T-helper 22 cell (primary cell): Measurements from ENCODE around the gene CDIP1.

ENCODE experiments used
- DNase-seq: peaks from one replicate; pipeline ENCODE4 v3.0.0-alpha.2; 2020; ENCODE audit warnings: low read depth

Gene CDIP1

GRCh38 chr16:4539716-4540284 is 1.2 kb upstream of the CDIP1 start:
- no peak for DNase-seq

GRCh38 chr16:4537376-4538343 is 913 bp downstream of the CDIP1 start:
- DNase-seq, result no peak

- DNase-seq, result no peak
These were observed 2.0 kb downstream of the CDIP1 start for GRCh38 chr16:4536391-4537106.

DNA sequence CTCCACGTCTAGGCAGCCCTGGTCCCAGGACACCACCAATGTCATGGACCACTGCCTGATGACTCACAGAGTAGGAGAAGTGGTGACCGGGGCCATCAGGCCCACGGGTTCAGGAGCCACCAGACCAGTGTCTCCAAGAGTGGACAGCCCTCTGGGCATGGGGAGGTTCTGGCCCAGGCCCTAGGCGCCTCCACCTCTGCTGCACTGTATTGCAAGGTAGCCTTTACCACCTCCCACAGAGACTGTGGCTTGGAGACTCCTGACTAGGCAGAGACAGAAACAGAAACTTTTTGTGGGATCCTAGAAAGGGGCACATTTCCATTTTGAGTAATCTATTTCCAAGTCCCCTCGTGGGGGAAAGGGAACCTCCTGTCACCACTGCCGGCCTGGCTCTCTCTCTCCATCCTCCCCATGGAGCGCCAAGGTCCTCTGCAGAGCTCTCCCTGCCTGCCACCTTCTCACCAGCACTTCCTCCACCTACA is 2.9 kb downstream of the CDIP1 start:
- DNase-seq, result no peak

GRCh38 chr16:4534151-4534790 is 4.3 kb downstream of the CDIP1 start:
- DNase-seq, result no peak

GRCh38 chr16:4533490-4533889 is 5.1 kb downstream of the CDIP1 start:
- DNase-seq, result no peak

GRCh38 chr16:4532238-4532637 is 6.3 kb downstream of the CDIP1 start:
- no peak for DNase-seq

GRCh38 chr16:4531811-4532210 is 6.8 kb downstream of the CDIP1 start:
- no peak for DNase-seq

DNA sequence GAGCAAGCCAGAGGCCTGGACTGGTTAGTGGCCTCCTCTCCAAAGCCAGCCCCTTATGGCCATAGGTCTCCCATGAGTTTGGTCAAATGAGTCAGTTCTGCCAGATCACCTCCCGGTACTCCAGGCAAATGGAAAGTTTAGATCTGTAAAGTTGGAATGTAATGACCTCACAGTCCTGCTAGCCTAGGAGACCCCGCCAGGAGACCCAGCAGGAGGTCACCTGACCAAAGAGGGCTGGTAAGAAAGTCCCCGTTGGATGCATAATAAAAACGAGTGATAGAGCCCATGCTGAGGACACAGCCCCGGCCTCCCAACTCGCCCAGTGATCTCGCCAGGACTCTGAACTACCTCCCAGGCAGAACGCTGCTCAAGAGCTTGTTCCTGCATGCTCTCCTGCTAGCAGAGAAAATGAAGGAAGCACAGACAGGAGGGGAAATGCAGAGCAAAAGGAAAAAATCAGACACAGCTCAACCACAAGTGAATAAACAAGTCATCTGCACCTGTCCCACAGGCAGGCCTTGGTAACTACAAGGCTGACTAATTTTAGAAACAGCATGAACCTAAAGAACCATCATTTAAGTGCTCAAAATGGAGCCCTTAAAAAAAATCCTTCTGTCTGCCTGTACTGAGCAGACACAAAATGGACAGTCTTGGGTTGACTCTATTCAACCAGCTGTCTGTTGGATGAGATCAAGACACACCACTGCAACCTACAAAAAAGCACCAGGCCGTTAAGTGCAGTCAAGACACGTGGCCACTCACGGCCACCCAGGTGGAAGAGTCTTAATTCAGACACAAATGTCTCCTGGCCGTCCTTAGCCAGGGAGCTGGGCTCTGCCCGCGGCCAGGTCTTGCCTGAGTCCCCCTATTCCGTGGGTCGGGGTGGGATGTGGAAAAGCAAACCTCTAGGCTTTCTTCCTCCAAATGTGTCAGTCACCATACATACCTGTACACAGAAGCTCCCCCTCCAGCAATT is 9.2 kb downstream of the CDIP1 start:
- DNase-seq, result no peak

DNA sequence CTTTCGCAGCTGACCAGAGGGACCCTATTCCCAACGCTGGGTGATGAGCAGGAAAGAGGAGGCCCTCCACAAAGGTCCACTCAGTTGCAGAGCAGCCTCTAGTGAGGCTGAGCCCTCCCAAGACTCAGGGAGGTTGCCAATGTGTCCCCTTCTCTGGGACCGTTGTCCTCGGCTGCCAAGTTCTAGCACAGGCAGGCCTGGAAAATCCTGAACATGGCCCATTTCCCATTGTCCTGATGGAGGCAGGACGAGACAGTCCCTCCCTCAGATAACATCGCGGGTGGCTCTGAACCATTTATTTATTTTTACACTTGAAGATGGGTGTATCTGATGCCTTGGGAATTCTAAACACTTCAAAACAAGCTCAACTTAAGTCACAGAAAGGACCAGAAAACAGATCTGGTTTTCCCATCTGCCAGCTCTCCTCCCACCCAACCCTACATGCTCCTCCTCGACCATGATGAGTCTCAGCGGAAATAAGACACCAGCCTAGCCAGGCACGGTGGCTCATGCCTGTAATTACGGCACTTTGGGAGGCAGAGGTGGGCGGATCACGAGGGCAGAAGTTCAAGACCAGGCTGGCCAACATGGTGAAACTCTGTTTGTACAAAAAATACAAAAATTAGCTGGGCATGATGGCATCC is 12.8 kb downstream of the CDIP1 start:
- DNase-seq, result no peak

GRCh38 chr16:4525069-4525468 is 13.5 kb downstream of the CDIP1 start:
- no peak for DNase-seq

- DNase-seq, result no peak
These were observed 14.0 kb downstream of the CDIP1 start for GRCh38 chr16:4524571-4524970.

DNA sequence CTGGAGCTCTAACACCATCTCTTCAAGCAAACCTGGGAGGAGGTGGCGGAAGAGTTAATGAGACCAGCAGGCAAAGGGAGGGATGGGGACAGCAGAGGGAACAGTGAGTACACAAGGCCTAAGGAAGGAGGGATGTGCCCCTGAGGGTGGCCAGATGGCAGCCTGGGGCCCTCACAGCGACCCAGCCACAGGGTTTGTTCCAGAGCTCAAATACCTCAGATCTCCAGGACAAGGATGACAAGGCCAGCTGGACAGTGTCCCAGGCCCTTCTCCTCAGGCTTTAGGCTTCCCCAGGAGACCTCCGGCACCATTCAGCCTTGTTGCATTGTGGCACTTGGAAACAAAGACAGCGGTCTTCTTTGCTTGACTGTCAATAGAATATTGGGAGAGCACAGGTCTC is 14.9 kb downstream of the CDIP1 start:
- no peak for DNase-seq

DNA sequence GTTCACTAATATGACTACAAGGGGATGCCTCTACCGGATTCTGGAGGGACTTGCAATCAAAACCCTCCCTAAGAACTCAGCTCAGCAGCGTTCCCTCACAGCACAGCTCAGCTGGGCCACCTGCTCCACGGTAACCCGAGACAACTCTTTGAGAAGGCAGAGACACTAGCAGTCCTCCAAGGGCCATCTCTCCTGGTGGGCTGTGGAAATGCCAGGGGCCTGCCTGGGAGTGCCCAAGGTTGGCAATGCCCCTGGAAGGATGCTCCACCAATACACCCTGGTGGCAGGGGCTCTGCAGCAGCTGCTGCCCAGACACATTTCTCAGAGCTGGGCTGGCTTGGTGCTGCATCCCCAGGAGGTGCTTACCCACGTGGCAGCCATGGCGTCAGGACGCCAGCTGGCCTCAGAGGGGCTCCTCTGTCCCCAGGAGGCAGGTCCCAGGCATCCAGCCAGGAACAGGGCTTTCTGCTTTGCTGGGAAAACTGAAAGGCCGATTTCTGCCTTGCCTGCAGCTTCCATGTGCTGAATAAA is 16.5 kb downstream of the CDIP1 start:
- no peak for DNase-seq

- no peak for DNase-seq
These were observed 17.7 kb downstream of the CDIP1 start for GRCh38 chr16:4520913-4521312.

DNA sequence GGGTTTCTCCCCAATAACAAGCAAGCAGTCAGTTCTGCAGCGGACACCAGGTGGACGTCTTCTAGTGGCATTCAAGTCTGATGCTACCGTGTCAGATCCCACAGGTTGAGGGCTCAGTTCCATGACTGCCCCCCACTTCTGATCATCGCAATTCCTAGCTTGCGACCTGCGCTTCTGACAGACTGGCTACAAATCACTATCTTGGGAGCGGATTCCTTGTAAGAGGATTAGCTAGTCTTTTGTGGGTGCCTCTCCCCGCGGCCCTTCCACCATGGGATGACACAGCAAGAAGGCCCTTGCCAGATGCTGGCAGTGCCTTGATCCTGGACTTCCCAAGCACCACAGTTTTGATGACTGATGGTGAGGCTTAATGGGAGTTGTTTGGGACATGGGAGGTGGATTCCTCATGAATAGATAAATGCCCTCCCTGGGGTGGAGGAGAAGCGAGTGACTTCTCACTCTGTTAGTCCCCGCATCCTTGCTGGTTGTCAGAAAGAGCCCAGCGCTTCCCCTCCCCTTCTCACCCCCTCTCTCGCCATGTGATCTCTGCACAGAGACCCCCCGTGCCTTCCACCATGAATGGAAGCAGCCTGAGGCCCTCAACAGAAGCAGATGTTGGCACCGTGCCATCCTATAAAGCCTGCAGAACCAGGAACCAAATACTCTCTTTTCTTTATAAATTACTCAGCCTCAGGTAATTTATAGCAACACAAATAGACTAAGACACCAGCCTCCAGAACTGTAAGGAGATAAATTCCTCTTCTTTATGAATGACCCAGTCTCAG is 19.1 kb downstream of the CDIP1 start:
- no peak for DNase-seq

DNA sequence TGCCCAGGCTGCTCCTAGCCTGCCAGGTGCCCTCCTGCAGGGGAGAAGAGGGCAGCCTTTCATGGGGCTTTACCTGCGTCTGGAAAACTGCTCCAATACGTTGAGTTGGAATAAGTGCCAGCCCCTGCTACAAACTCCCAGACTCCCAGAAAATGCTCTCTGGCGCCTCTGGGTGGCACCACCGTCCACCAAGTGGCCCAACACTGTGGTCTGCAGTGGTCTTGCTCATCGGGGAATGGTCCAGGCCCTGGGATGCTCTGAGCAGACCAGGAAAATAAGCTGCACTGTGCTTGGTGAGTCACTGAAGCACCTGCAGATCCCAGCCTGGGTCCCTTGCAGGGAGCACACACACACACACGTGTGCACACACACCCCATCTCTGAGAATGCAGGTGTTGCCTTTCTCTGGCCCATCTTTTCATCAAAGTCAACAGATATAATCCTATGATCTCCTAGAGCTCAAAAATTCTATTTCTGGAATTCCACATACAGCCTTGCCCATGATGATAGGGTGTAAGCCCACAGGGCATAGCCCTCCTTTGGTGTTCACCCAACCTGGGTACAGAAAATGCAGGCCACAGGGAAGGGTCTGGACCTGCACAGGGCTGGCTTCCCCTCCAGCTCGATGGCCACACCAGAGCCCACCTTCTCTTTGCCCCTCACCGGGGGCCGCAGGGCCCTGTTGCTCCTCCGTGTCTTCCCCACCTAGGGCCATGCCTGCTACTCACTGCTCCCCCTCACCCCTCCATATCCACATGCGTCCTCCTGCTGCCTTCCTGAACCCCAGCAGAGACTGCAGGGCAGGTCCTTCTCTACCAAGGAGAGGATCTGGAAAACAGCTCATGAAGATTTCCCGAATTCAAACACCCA is 20.5 kb downstream of the CDIP1 start:
- no peak for DNase-seq

- DNase-seq, result no peak
These were observed 22.9 kb downstream of the CDIP1 start for GRCh38 chr16:4515611-4516233.
